ENCODE data around the gene ARFIP1.

ARFIP1 gene

GRCh38 chr4:152959080-152959479 is 179.3 kb downstream of the ARFIP1 start:
- in situ Hi-C loops (cut with MboI; ENCODE audit: low sequenced_read_pairs) = no loop called here

- in situ Hi-C loops (cut with MboI; ENCODE audit: low sequenced_read_pairs) = no loop called here
These were observed 180.3 kb downstream of the ARFIP1 start for GRCh38 chr4:152960082-152960481.

- in situ Hi-C loops (cut with MboI; ENCODE audit: low sequenced_read_pairs) = no loop called here
These were observed 181.4 kb downstream of the ARFIP1 start for GRCh38 chr4:152961014-152961772.

DNA sequence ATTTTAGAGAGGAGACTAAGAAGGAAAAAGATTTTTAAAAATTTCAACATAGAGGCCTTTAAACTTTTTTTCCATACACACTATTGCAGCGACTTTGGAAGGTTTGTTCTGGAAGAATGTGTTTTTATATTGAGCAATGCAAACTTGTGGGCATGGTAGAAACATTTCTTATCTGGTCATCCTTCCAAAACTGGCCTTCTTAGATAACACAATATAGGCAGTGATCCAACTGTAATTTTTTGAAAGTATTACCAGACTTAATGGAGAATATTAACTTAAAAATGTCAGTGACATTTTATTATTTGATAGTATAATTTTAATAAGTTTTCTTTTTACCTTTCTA is 182.0 kb downstream of the ARFIP1 start:
- in situ Hi-C loops (cut with MboI; ENCODE audit: low sequenced_read_pairs) = no loop called here

All from hTERT RPE-1 (cell line).